ENCODE data around the gene TRAF1.

TRAF1 gene

GRCh38 chr9:120904061-120904977 is 22.3 kb downstream of the TRAF1 start:
- no peak for DNase-seq

GRCh38 chr9:120902569-120903535 is 23.7 kb downstream of the TRAF1 start:
- DNase-seq: no peak

- DNase-seq: no peak
Measured at GRCh38 chr9:120901755-120902568, 24.6 kb downstream of the TRAF1 start.

GRCh38 chr9:120900824-120901223 is 25.8 kb downstream of the TRAF1 start:
- no peak for DNase-seq

- DNase-seq: no peak
Measured at GRCh38 chr9:120899490-120900068, 27.0 kb downstream of the TRAF1 start.

GRCh38 chr9:120898396-120898795 is 28.2 kb downstream of the TRAF1 start:
- no peak for DNase-seq

GRCh38 chr9:120895951-120896350 is 30.6 kb downstream of the TRAF1 start:
- no peak for DNase-seq

- DNase-seq: peak; percentile 46
Measured at GRCh38 chr9:120894321-120895148, 32.1 kb downstream of the TRAF1 start.

- peak; percentile 18 for DNase-seq
Measured at GRCh38 chr9:120893611-120894307, 32.8 kb downstream of the TRAF1 start.

- peak; percentile 74 for DNase-seq
Measured at GRCh38 chr9:120892748-120893610, 33.6 kb downstream of the TRAF1 start.

- no peak for DNase-seq
Measured at GRCh38 chr9:120891884-120892747, 34.5 kb downstream of the TRAF1 start.

- no peak for DNase-seq
Measured at GRCh38 chr9:120891245-120891883, 35.2 kb downstream of the TRAF1 start.

- no peak for DNase-seq
Measured at GRCh38 chr9:120890320-120891244, 36.0 kb downstream of the TRAF1 start.

- no peak for DNase-seq
Measured at GRCh38 chr9:120889606-120890271, 36.9 kb downstream of the TRAF1 start.

- no peak for DNase-seq
Measured at GRCh38 chr9:120888626-120889025, 38.0 kb downstream of the TRAF1 start.

- DNase-seq: peak; percentile 60
Measured at GRCh38 chr9:120886490-120886967, 40.1 kb downstream of the TRAF1 start.

Data from fibroblast of skin of right biceps (primary cell).